Ramos (cell line): Measurements from ENCODE around the gene CPT1B.

Source experiments
- in situ Hi-C: fragments of 300-500 bp; cut with MboI; formaldehyde crosslinking; loops from one replicate; pipeline ENCODE4 v1.14.3; 2022; ENCODE audit warnings: low sequenced_read_pairs; ENCODE audit not compliant: unreplicated experiment

CPT1B gene

GRCh38 chr22:50595189-50595588, 17.0 kb upstream of the CPT1B start:
- in situ Hi-C loops, result no loop called here

- in situ Hi-C loops, result no loop called here
Measured at GRCh38 chr22:50587407-50587806, 9.2 kb upstream of the CPT1B start.

DNA sequence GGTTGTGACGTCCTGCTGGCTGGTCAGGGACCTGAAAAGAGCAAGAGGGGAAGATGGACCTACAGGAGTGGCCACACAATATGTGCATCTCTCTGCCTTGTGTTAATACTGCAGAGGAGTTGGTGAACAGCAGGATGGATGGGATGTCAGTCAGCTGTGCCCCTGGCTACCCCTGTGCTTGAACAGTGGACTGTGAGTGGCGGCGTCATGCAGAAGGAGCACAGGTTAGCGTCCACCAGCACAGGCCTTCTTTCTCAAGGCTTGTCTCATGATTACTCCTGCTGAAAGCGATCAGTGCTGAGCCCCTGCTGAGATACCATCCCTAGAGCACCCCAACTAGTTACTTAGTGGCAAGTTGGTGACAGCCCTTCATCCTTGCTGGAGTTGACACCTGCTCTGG, 8.2 kb upstream of the CPT1B start:
- in situ Hi-C loops, result no loop called here

DNA sequence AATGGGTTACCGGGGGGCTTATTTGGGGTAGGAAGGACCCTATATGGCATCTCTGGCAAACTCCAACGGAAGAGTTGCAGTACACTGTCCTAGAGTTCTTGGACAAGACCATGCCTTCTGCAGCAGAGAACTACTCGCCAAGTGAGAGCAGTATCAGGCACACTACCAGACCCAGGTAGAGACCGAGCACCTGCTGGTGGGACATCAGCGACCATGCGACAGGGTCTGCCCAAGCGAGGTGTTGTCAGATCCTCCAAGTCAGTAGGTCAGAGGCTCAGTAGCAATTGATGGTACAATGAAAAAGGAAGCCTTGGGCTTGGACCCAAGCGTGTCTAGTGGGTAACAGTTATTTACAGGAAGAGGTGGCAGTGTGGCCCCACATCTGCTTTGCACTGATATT, 7.6 kb upstream of the CPT1B start:
- in situ Hi-C loops, result no loop called here

- in situ Hi-C loops, result no loop called here
Measured at GRCh38 chr22:50585238-50585637, 7.0 kb upstream of the CPT1B start.

- in situ Hi-C loops, result no loop called here
Measured at GRCh38 chr22:50584106-50585096, 6.2 kb upstream of the CPT1B start.

GRCh38 chr22:50583294-50583861, 5.2 kb upstream of the CPT1B start:
- in situ Hi-C loops, result no loop called here

DNA sequence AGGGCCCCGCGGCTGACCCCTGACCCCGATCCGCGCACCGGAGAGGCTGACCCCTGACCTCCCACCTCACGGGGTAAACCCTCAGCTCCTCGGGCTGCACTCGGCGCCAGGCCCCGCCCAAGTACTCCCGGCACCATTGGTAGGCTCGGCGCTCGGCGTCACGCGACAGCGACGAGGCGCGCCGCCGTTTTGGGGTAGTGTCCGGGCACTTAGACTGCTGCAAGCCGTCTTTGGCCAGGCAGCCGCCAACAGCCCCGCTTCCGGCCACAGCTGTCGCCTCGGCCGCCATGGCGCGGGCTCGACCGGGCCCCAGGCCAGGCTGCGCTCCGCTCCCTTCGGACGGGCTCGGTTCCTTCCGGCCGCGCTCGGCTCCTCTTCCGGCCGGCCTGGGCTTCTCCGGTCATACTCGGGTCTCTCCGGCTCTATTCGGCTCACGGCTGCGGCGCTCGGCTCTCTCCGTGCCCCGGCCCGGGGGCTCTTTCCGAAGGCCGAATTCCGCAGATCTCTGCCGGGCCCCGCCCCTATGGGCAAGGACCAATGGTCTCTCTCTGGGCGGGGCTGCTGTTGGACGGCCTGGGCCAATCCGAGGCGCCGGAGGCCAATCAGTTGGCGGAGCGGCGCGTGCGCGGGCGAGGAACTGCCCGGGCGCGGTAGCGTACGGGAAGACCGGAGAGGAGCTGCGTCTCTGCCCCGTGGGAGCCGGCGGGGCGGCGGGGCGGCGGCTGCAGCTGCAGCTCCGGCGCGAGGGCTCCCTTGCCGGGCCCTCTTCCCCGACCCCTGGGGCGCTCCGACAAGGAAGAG, 4.5 kb upstream of the CPT1B start, which contains the start of gene CHKB:
Gene CHKB (minus strand): TSS at position 357 of the 801 bp plus-strand sequence. CDS start 68 bp downstream, at position 289.
- in situ Hi-C loops, result no loop called here

- in situ Hi-C loops, result no loop called here
Measured at GRCh38 chr22:50581950-50582492, 3.8 kb upstream of the CPT1B start.

DNA sequence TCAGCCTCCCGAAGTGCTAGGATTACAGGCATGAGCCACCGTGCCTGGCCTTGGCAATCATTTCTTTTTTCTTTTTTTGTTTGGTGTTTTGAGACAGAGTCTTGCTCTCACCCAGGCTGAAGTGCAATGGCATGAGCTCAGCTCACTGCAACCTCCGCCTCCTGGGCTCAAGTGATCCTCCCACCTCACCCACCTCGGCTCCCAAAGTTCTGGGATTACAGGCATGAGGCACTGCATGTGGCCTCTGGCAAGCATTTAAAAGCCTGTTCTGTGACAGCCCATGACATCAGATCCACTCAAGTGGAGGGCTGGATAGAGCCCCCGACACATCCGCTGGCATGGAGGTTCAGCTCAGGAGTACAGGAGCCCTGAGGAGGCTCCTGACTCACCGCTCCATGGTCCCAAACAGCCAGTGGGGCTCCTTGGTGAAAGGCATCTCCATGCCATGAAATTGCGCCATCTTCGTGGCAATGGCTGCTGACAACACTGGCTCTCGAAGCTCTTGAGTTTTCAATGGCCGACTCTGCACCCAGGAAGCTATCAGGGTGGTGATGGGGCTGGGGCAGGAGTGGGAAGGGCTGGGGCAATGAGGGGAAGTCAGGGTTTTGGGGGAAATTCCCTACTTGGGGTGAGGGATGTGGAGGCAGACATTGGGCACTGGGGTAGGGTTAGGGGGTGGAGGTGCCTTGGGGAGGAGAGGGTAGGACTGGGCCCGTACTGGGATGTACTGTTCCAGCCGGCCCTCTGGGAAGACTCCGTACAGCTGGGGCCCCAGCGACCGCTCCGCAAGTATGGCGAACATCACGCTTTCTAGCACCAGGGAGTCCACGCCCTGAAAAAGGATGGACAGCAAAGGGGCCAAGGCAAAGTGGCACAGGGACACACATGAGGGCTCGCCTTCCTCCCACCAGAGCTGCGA, 3.1 kb upstream of the CPT1B start:
- in situ Hi-C loops, result no loop called here

GRCh38 chr22:50579752-50580151, 1.5 kb upstream of the CPT1B start:
- in situ Hi-C loops, result no loop called here

DNA sequence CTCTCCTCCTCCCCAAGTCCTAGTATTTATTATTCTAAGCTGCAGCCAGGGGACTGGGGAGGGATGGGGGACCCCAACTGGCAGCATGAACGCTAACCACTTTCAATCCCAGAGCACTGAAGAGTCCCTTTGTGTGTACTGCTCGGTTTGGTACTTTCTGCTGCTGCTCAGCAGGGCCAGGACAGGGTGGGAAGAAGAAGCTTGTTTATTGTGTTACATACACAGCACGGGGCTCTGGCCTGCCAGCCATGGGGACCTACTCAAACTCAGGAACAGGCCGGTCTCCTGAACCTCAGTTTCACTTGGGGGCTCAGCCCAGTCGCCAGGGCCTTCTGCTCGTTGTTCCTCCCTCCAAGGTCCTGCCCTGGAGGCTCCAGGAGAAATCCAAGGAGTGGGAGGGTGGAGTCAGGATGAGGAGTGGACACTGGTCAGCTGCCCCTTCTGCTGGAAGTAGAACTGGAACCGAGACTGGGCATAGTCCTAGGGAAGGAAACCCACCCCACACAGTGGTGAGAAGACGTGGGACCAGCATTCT, 616 bp upstream of the CPT1B start:
- in situ Hi-C loops, result no loop called here

GRCh38 chr22:50577697-50577986, 585 bp downstream of the CPT1B start:
- in situ Hi-C loops, result no loop called here

DNA sequence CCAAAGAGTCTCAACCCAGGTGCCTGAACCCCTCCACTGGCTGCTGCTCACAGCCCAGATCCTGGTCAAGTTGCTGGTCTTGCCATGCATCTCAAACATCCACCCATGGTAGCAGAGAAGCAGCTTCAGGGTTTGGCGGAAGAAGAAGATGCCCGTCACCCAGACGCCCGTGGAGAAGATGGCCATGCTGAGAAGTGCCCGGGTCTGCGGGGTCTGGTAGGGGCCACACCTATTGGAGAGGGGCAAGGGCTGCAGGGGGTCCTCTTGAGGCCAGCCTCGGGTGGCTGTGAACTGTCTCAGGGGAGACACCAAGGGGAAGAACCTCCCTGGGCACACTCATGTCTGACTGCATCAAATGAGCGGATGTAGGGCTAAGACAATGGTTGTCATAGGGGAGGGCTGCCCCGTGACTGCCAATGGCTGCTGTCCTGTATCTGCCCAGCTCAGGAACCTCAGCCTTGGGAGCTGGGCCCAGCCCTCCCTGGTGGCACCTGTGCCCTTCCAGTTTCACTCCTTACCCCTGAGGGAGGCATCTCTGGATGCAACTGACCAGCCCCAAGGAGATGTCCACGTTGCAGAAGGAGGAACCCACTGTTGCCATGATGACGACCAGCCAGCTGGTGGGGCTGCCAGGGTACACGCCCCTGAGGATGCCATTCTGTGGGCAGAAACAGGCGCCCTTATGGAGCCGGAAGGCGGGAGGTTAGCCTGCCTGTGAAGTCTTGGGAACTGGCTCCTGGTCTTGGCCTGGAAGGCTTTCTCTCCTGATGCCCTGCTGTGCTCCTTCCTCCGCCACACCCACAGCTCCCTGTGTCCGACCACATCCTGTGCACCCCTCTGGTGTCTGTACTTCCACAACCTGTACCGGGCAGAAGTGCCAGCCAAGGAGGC, 1.2 kb downstream of the CPT1B start:
- in situ Hi-C loops, result no loop called here

- in situ Hi-C loops, result no loop called here
Measured at GRCh38 chr22:50576070-50576469, 2.2 kb downstream of the CPT1B start.

- in situ Hi-C loops, result no loop called here
Measured at GRCh38 chr22:50575426-50575941, 2.7 kb downstream of the CPT1B start.

GRCh38 chr22:50574383-50574755, 3.9 kb downstream of the CPT1B start:
- in situ Hi-C loops, result no loop called here
